Stomach (tissue), 4 donors: ENCODE data around the gene VSTM2B.

Experiments
- POLR2A ChIP-seq, 4 donors: fragments of 450-650 bp; IDR thresholded peaks; one replicate each; pipeline ENCODE4 v1.6.1; 2016; ENCODE audit warnings: antibody characterized with exemption in 4 of 4, control low read depth in 2 of 4, mild to moderate bottlenecking in 1 of 4, moderate library complexity in 1 of 4
- TF ChIP-seq, protein P1 (sequence below), 7 experiments: fragments of 450-650 bp in 4 of 7; fragments of 200-600 bp in 3 of 7; sonication (generic) in 3 of 7; IDR thresholded peaks; one replicate each; pipeline ENCODE4 v1.5.1; 2016 to 2019; ENCODE audit warnings: antibody characterized with exemption in 7 of 7, control low read depth in 2 of 7, mild to moderate bottlenecking in 1 of 7

DNA sequence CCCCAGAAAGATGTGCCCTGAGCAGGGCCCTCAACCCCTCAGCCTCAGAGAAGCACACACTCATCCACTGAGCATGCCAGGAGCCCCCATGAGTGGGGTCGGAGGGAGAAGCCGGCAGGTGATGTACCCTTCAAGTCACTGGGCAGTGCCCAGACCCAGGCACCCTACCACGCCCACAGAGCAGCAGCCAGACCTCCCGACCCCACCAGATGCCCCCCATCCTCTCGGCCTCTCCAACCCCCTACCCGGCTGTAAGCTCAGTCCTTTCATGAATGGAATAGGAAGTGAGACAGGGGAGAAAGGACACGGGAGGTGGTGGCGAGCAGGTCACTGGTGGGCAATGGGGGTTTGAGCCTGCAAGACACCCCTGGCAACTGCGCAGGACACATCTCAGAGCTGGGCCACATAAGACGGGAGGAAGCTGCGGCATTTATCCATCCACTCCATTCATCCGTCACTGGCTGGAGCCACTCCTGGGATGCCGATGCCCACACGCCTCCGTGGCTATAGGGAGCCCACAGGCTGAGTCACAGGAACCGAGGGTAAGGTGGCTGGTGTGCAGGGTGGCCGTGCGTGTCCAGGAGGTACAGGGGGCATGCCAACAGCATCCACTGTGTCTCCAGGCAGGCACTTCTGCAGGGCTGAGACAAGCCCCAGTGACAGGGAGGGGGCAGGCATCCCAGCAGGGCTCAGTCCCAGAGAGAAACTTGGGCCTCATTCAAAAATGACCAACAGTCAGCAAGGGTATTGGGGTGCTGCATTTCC is 23.8 kb upstream of the VSTM2B start:
- TF ChIP-seq POLR2A (IDR thresholded peaks at IDR 0.05): no peak
- TF ChIP-seq, protein P1, sequence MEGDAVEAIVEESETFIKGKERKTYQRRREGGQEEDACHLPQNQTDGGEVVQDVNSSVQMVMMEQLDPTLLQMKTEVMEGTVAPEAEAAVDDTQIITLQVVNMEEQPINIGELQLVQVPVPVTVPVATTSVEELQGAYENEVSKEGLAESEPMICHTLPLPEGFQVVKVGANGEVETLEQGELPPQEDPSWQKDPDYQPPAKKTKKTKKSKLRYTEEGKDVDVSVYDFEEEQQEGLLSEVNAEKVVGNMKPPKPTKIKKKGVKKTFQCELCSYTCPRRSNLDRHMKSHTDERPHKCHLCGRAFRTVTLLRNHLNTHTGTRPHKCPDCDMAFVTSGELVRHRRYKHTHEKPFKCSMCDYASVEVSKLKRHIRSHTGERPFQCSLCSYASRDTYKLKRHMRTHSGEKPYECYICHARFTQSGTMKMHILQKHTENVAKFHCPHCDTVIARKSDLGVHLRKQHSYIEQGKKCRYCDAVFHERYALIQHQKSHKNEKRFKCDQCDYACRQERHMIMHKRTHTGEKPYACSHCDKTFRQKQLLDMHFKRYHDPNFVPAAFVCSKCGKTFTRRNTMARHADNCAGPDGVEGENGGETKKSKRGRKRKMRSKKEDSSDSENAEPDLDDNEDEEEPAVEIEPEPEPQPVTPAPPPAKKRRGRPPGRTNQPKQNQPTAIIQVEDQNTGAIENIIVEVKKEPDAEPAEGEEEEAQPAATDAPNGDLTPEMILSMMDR (IDR thresholded peaks at IDR 0.05): no peak
